Skeletal muscle cell (primary cell): ENCODE measurements around the gene QTRT2.
A peak's percentile ranks its signal among the peaks of the same experiment; 100 is the strongest.

Source experiments
- DNase-seq: peaks from one replicate; pipeline ENCODE4 v3.0.0-alpha.2; 2010; ENCODE audit warnings: low read depth
- H3K4me3 ChIP-seq: 2 replicates; pipeline ENCODE4 v1.5.1; 2011; ENCODE audit warnings: low read depth, mild to moderate bottlenecking, control low read depth, low read length, moderate library complexity

QTRT2 gene

DNA sequence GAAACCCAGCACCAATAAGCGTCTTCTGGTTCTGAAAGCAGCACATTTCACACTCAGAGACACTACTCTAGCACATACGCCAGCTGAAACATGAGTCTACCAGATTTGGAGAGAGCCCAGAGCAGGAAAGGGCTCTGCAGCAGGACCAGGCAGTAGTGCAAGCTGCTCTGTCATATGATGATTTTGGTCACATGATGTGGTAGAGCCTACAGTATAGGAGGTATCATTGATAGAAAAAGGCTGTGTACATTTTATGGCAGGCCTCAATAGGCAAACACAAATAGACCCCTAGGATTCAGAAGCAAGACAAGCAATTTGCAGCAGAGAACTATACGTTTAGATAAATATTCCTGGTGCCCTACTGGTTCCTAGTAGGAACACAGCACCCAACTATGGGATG is 58.2 kb downstream of the QTRT2 start:
- no peak for DNase-seq
- no peak overlapping the region for H3K4me3 ChIP-seq

- no peak for DNase-seq
- H3K4me3 ChIP-seq, result no peak overlapping the region
Observed at GRCh38 chr3:114115143-114115542, 58.6 kb downstream of the QTRT2 start.

- no peak for DNase-seq
Observed at GRCh38 chr3:114119776-114120175, 63.2 kb downstream of the QTRT2 start.

GRCh38 chr3:114120211-114120610 is 63.7 kb downstream of the QTRT2 start:
- H3K4me3 ChIP-seq, result no peak overlapping the region
- no peak for DNase-seq

More at GRCh38 chr3:114119776-114120175, 63.2 kb downstream of the QTRT2 start:
- no peak overlapping the region for H3K4me3 ChIP-seq

DNA sequence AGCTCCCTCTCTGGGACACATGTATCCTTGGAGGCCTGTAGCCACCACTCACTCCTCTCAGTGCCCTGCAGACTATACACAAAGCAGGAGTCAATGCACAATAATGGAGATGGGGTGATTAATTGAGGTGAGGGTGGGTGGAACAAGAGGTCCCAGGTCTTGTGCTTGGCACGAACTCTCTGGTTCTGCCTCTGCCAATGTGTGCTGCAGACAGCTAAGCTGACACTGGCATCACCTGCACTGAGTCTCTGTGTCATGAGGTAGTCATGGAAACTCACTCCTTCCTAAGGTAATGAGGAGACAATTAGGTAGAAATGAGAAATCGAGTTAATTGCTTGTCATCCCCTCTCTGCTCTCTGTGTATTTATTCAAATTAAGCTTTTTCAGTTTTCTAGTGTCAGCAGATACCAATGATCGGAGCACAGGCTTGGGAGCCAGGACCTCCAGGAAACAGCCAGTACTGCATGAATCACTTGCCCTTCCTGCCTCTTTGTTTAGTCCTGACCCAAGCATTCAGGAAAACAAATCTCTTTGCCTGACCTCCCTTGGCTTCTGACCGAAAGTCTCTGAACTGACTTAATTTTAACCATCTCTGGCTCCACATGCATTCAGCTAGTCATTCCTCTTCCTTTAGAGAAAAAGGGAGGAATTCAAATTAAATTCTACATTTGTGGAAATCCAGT is 65.6 kb downstream of the QTRT2 start:
- peak; percentile 0 for DNase-seq
- H3K4me3 ChIP-seq, result no peak overlapping the region

DNA sequence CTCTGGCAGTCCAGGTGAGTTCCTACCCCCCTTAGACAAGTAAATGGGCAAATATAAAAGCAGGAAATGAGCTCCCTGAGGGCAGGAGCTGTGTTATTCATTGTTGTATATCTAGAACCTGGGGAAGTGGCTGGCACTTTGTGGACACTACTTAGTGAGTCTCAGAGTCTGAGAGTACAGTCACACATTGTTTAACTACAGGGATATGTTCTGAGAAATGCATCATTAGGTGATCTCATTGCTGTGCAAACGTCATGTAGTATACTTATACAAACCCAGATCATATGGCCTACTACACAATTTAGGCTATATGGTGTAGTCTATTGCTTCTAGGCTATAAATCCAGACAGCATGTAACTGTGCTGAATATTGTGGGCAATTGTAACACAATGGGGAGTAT is 69.9 kb downstream of the QTRT2 start:
- no peak overlapping the region for H3K4me3 ChIP-seq
- no peak for DNase-seq

DNA sequence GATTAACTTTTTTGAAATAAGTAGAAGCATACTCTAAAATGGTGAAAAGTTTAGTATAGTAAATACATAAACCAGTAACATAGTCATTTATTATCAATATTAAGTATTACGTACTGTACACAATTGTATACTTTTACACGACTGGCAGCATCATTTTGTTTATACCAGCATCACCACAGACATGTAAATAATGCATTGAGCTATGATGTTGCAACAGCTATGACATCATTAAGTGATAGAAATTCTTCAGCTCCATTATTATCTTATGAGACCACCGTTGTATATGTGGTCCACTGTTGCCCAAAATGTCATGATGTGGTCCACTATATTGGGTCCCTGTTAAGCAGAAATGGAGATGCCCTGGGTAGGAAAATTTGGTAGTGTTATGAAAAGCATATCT is 71.0 kb downstream of the QTRT2 start:
- DNase-seq, result no peak
- no peak overlapping the region for H3K4me3 ChIP-seq

DNA sequence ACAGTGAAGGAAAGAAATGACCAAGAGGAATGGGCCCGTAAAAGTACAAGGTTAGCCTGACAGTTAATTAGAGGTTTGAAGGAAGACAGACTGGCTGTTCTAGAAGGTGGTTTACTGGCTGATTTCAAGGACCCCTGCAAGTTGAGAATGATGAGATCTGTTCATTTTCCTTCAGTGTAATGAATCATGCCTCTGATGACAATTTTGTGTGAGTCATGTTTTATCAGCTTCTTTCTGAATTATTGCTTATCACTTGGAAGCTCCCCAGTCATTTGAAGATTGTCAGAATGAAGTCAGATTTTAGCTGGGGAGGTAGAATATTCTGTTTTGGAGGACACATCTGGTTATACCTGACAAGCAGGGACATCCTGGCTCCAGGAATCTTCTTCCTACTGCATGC is 71.7 kb downstream of the QTRT2 start:
- no peak for DNase-seq
- no peak overlapping the region for H3K4me3 ChIP-seq

GRCh38 chr3:114128826-114129225 is 72.3 kb downstream of the QTRT2 start:
- H3K4me3 ChIP-seq, result no peak overlapping the region
- no peak for DNase-seq

GRCh38 chr3:114132500-114132899 is 76.0 kb downstream of the QTRT2 start:
- DNase-seq, result no peak
- no peak overlapping the region for H3K4me3 ChIP-seq

GRCh38 chr3:114133947-114134346 is 77.4 kb downstream of the QTRT2 start:
- no peak overlapping the region for H3K4me3 ChIP-seq
- no peak for DNase-seq
